Tibial nerve (tissue), 4 donors: ENCODE measurements around the gene SLC17A8. TPM values are rescaled to one million over a fixed set of nuclear protein-coding genes. Genes with fewer than 3 reads are reported as not detected.
A peak's percentile ranks its signal among the peaks of the same experiment; 100 is the strongest.

Source experiments
- DNase-seq, 2 donors: peaks; one replicate each; pipeline ENCODE4 v3.0.0-alpha.2; 2019; ENCODE audit warnings: low spot score in 2 of 2
- H3K27ac ChIP-seq, 4 donors: fragments of 200-600 bp; sonication (generic) in 3 of 4; one replicate each; pipeline ENCODE4 v1.5.1; 2017 to 2019; ENCODE audit warnings: mild to moderate bottlenecking in 1 of 4
- H3K27me3 ChIP-seq, 2 donors: fragments of 200-600 bp; sonication (generic) in 1 of 2; one replicate each; pipeline versions ENCODE4 v1.5.1 to v1.6.0; 2017 to 2019
- H3K36me3 ChIP-seq, 3 donors: fragments of 200-600 bp; sonication (generic); one replicate each; pipeline ENCODE4 v1.5.1; 2018 to 2019
- H3K4me1 ChIP-seq, 4 donors: fragments of 200-600 bp; sonication (generic) in 3 of 4; one replicate each; pipeline ENCODE4 v1.5.1; 2017 to 2019
- H3K4me3 ChIP-seq, 4 donors: fragments of 200-600 bp; sonication (generic) in 3 of 4; one replicate each; pipeline ENCODE4 v1.5.1; 2017 to 2019; ENCODE audit warnings: mild to moderate bottlenecking in 1 of 4, moderate library complexity in 1 of 4
- H3K9me3 ChIP-seq, 4 donors: fragments of 200-600 bp; sonication (generic) in 3 of 4; one replicate each; pipeline ENCODE4 v1.5.1; 2017 to 2019
- CTCF ChIP-seq, 5 experiments: fragments of 200-600 bp in 3 of 5; fragments of 450-650 bp in 2 of 5; sonication (generic) in 3 of 5; IDR thresholded peaks; one replicate each; pipeline ENCODE4 v1.5.1; 2016 to 2019; ENCODE audit warnings: antibody characterized with exemption in 5 of 5, mild to moderate bottlenecking in 3 of 5, moderate library complexity in 2 of 5
- EP300 ChIP-seq, 2 donors: sonication (generic); formaldehyde crosslinking; IDR thresholded peaks; one replicate each; pipeline ENCODE4 v1.6.1; 2017; ENCODE audit warnings: antibody characterized with exemption in 2 of 2, mild to moderate bottlenecking in 1 of 2
- POLR2A ChIP-seq, 2 donors: fragments of 450-650 bp; IDR thresholded peaks; one replicate each; pipeline ENCODE4 v1.6.1; 2017; ENCODE audit warnings: antibody characterized with exemption in 2 of 2, mild to moderate bottlenecking in 2 of 2, moderate library complexity in 2 of 2
- WGBS, 2 donors: methylation state at CpG; one replicate each; pipeline ENCODE4 v1.1.5; 2018; 5-methylcytosine and 5-hydroxymethylcytosine counted together
- total RNA-seq, 4 donors: library from RNA; depleted of rRNA; stranded (reverse); fragments of >200 nt; gene quantifications; one replicate each; pipeline ENCODE4 v1.1.0, GENCODE V29; 2016

Gene SLC17A8
- total RNA-seq, 4 donors from 2014 or later: not detected

- WGBS, 2 donors: 85 to 86% methylated on average over 2 of the region's 2 CpGs
Measured at GRCh38 chr12:100403446-100403845, 46.6 kb downstream of the SLC17A8 start.

DNA sequence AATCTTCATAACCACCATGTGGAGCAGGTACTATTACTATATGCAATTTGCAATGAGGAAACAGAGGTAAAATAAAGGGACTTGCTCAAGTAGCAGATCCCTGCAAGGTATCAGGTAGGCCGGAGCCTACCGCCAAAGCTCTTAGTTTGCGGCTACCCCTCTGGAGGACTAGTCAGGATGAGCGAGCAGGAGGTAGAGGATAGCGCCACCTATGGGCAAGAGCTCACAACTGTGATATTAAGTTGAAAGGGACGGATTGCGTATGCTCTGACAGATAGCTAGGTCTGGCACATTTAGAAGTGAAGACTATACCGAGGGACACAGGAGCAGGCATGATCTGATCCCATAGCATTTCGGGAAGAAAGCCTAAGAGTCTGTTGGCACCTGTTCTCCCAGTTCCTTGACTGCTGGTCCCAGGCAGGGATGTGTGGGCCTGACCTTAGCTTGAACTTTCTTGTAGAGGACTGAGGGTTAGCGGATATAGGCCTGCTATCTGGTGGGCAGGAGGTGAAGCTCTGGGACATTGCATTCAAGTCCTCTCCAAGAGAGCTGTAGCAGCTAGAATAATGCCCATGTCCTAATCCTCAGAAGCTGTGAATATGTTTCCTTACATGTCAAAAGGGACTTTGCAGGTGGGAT is 48.0 kb downstream of the SLC17A8 start:
- no peak for TF ChIP-seq POLR2A (IDR thresholded peaks at IDR 0.05)
- no peak for TF ChIP-seq EP300 (IDR thresholded peaks at IDR 0.05)
- TF ChIP-seq CTCF (IDR thresholded peaks at IDR 0.05): peak in 1 of 5 experiments; percentile 10
- Histone ChIP-seq H3K27ac (no peak overlapping the region), H3K36me3 (no peaks in the 10 kb centered on the region), H3K9me3 (no peaks in the 10 kb centered on the region), H3K4me3 (no peak overlapping the region), H3K4me1 (no peaks in the 10 kb centered on the region), H3K27me3 (no peaks in the 10 kb centered on the region)
- DNase-seq: no peak
- 56 to 58% methylated on average over 10 of the region's 10 CpGs for WGBS, 2 donors

More at GRCh38 chr12:100403446-100403845, 46.6 kb downstream of the SLC17A8 start:
- H3K4me1 ChIP-seq: no peaks in the 10 kb centered on the region
- no peak overlapping the region for H3K27ac ChIP-seq
- H3K27me3 ChIP-seq: no peaks in the 10 kb centered on the region
- DNase-seq: no peak
- H3K36me3 ChIP-seq: no peaks in the 10 kb centered on the region
- no peak overlapping the region for H3K4me3 ChIP-seq
- no peaks in the 10 kb centered on the region for H3K9me3 ChIP-seq
- TF ChIP-seq EP300 (IDR thresholded peaks at IDR 0.05) (no peak), CTCF (IDR thresholded peaks at IDR 0.05) (no peak), POLR2A (IDR thresholded peaks at IDR 0.05) (no peak)

DNA sequence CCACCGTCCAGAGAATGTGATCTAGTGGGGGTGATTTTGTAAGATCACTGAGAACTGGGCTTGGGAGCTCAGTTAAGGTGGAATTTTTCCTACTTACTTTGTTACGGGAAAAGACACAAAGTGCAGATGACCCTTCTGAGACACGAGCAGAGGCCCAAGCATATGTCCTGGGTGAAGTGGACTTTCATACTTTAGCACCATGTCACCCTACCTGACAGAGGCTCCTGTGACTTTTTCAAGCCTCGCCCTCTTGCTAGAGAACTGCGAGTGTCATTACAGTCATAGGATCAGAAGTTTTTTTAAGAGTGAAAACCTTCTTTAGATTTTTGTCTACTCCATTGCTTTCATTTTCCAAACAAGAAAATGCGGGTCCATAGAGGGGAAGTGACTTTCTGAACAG is 56.1 kb downstream of the SLC17A8 start:
- WGBS, 2 donors: 84 to 91% methylated on average over 6 of the region's 6 CpGs
- Histone ChIP-seq H3K4me3 (no peak overlapping the region), H3K27ac (peak overlapping the region in 2 of 4 donors; percentile 29 to 34), H3K9me3 (no peaks in the 10 kb centered on the region), H3K27me3 (no peaks in the 10 kb centered on the region), H3K4me1 (peaks cover 0 to 13% (median 2%) of the 10 kb centered on the region in 4 donors), H3K36me3 (no peaks in the 10 kb centered on the region)
- no peak for TF ChIP-seq CTCF (IDR thresholded peaks at IDR 0.05)
- no peak for TF ChIP-seq EP300 (IDR thresholded peaks at IDR 0.05)
- no peak for TF ChIP-seq POLR2A (IDR thresholded peaks at IDR 0.05)
- DNase-seq: no peak

GRCh38 chr12:100414739-100415138 is 57.9 kb downstream of the SLC17A8 start:
- no peaks in the 10 kb centered on the region for H3K36me3 ChIP-seq
- peaks cover 0 to 13% (median 2%) of the 10 kb centered on the region in 4 donors for H3K4me1 ChIP-seq
- no peak overlapping the region for H3K27ac ChIP-seq
- DNase-seq: no peak
- H3K9me3 ChIP-seq: no peaks in the 10 kb centered on the region
- TF ChIP-seq POLR2A (IDR thresholded peaks at IDR 0.05): no peak
- no peak for TF ChIP-seq EP300 (IDR thresholded peaks at IDR 0.05)
- TF ChIP-seq CTCF (IDR thresholded peaks at IDR 0.05): no peak
- no peak overlapping the region for H3K4me3 ChIP-seq
- H3K27me3 ChIP-seq: no peaks in the 10 kb centered on the region
- WGBS, 2 donors: 62 to 67% methylated on average over 4 of the region's 4 CpGs

DNA sequence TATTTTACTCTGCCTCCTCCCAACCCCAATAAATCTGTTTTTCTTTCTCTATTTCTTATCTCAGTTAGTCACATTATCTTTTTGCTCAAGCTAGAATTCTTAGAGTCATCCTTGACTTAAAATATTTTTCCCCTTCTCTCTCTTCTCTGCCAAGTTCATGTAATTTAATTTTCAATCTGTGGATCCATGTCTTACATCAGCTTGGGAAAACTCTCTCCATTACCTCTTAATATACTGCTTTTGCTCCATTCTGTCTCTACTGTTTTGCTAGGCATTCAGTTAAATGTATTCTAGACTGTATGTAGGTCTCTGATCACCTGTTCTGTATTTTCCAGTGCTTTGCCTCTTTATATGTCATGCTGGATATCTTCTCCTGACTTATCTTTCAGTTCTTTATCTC is 65.8 kb downstream of the SLC17A8 start:
- no peak for TF ChIP-seq CTCF (IDR thresholded peaks at IDR 0.05)
- TF ChIP-seq EP300 (IDR thresholded peaks at IDR 0.05): no peak
- TF ChIP-seq POLR2A (IDR thresholded peaks at IDR 0.05): no peak
- no peak for DNase-seq
- H3K9me3 ChIP-seq: peaks cover 0 to 14% (median 2%) of the 10 kb centered on the region in 4 donors

More for the DNA sequence above, 65.8 kb downstream of the SLC17A8 start:
- Histone ChIP-seq H3K4me1 (no peaks in the 10 kb centered on the region), H3K4me3 (no peak overlapping the region), H3K27me3 (no peaks in the 10 kb centered on the region), H3K27ac (no peak overlapping the region), H3K36me3 (no peaks in the 10 kb centered on the region)
